ENCODE results near the gene PID1. TPM values are rescaled to one million over a fixed set of nuclear protein-coding genes. Genes with fewer than 3 reads are reported as not detected.
"Not testable (repeated sequence)": the region's sequence is repeated elsewhere in the genome, so short reads cannot be mapped to it uniquely, and the experiment has no call there.

The PID1 gene
- total RNA-seq, 1 donor from 2014 or later = 46.2 TPM

- no peak for DNase-seq
Observed at GRCh38 chr2:229107601-229108000, 163.5 kb downstream of the PID1 start.

GRCh38 chr2:229104974-229105387 is 166.1 kb downstream of the PID1 start:
- DNase-seq = no peak

GRCh38 chr2:229104025-229104424 is 167.1 kb downstream of the PID1 start:
- no peak for DNase-seq

GRCh38 chr2:229101314-229101713 is 169.8 kb downstream of the PID1 start:
- DNase-seq = no peak

- no peak for DNase-seq
Observed at GRCh38 chr2:229099231-229099630, 171.9 kb downstream of the PID1 start.

GRCh38 chr2:229098801-229099200 is 172.3 kb downstream of the PID1 start:
- DNase-seq = no peak

GRCh38 chr2:229096409-229097066 is 174.5 kb downstream of the PID1 start:
- no peak for DNase-seq

- DNase-seq = no peak
Observed at GRCh38 chr2:229095472-229095871, 175.6 kb downstream of the PID1 start.

- DNase-seq = no peak
Observed at GRCh38 chr2:229090225-229090624, 180.9 kb downstream of the PID1 start.

- no peak for DNase-seq
Observed at GRCh38 chr2:229089776-229090175, 181.3 kb downstream of the PID1 start.

- DNase-seq = no peak
Observed at GRCh38 chr2:229088966-229089700, 182.0 kb downstream of the PID1 start.

- no peak for DNase-seq
Observed at GRCh38 chr2:229088517-229088913, 182.6 kb downstream of the PID1 start.

- no peak for DNase-seq
Observed at GRCh38 chr2:229087843-229088516, 183.1 kb downstream of the PID1 start.

GRCh38 chr2:229087267-229087666 is 183.8 kb downstream of the PID1 start:
- no peak for DNase-seq

GRCh38 chr2:229085439-229085838 is 185.6 kb downstream of the PID1 start:
- DNase-seq = no peak

GRCh38 chr2:229084447-229084846 is 186.6 kb downstream of the PID1 start:
- DNase-seq = no peak

- no peak for DNase-seq
Observed at GRCh38 chr2:229083606-229084340, 187.3 kb downstream of the PID1 start.

- no peak for DNase-seq
Observed at GRCh38 chr2:229081411-229081810, 189.7 kb downstream of the PID1 start.

GRCh38 chr2:229080172-229080571 is 190.9 kb downstream of the PID1 start:
- no peak for DNase-seq

- not testable (repeated sequence) for DNase-seq
Observed at GRCh38 chr2:229076886-229077285, 194.2 kb downstream of the PID1 start.

- no peak for DNase-seq
Observed at GRCh38 chr2:229073935-229074334, 197.2 kb downstream of the PID1 start.

- no peak for DNase-seq
Observed at GRCh38 chr2:229071292-229071976, 199.7 kb downstream of the PID1 start.
